ENCODE results near the gene KLHDC7B. TPM values are rescaled to one million over a fixed set of nuclear protein-coding genes. Genes with fewer than 3 reads are reported as not detected.

Gene KLHDC7B
- total and polyA plus RNA-seq, 10 of the 15 experiments (the other 5 are each of a cell fraction or from before 2014, with no cell fraction given) = 0.05 to 2.2 (median 0.93) TPM; not detected in 2

- 0 out of 2 replicates have a peak, but pooled peaks have one; percentile 14 for TF ChIP-seq TCF3 (IDR thresholded peaks at IDR 0.05; ENCODE audit: borderline replicate concordance, insufficient read depth, low read depth, low read length)
- peak; percentile 69; the same call in 1 of the 2 replicates for TF ChIP-seq LARP7 (IDR thresholded peaks at IDR 0.05)
- 0 out of 2 replicates have a peak, but pooled peaks have one; percentile 17 for TF ChIP-seq MEF2A (IDR thresholded peaks at IDR 0.05; ENCODE audit: insufficient read depth, low read depth, low read length)
- peak; percentile 79; the same call in 1 of the 2 replicates for TF ChIP-seq POLR2AphosphoS2 (IDR thresholded peaks at IDR 0.05; ENCODE audit: low read depth, low read length)
- TF ChIP-seq GATAD2B (conservative IDR thresholded peaks at IDR 0.05; ENCODE audit: low read depth) = peak; percentile 39; the same call in 1 of the 2 replicates
- peak; percentile 40; the same call in 1 of the 2 replicates for TF ChIP-seq TBL1XR1 (IDR thresholded peaks at IDR 0.05; ENCODE audit: low read depth, low read length)
- TF ChIP-seq RAD21 (IDR thresholded peaks at IDR 0.05; ENCODE audit: insufficient read depth, low read depth, low read length) = peak; percentile 16; the same call in 1 of the 2 replicates
- TF ChIP-seq HCFC1 (IDR thresholded peaks at IDR 0.05; ENCODE audit: low read length) = peak; percentile 71
- peak in 1 of 2 experiments; percentile 85; a peak in 2 of 4 replicates for TF ChIP-seq SRF (IDR thresholded peaks at IDR 0.05; ENCODE audit: low read depth in 2 of 2, low read length in 2 of 2)
- peak; percentile 100 for TF ChIP-seq CREB1 (IDR thresholded peaks at IDR 0.05; ENCODE audit: low read depth)
- TF ChIP-seq POLR2A (IDR thresholded peaks at IDR 0.05; ENCODE audit: low read depth, low read length) = peak; percentile 98
- 0 out of 2 replicates have a peak, but pooled peaks have one; percentile 28 for TF ChIP-seq HDGF (IDR thresholded peaks at IDR 0.05)
- TF ChIP-seq MAX (IDR thresholded peaks at IDR 0.05; ENCODE audit: low read depth, low read length) = peak; percentile 47
- peak; percentile 67; the same call in 1 of the 2 replicates for TF ChIP-seq ATF3 (IDR thresholded peaks at IDR 0.05; ENCODE audit: borderline replicate concordance, extremely low read depth, low read depth, low read length)
- TF ChIP-seq PML (IDR thresholded peaks at IDR 0.05; ENCODE audit: low read length) = 0 out of 2 replicates have a peak, but pooled peaks have one; percentile 59
- peak; percentile 81; the same call in 1 of the 2 replicates for TF ChIP-seq GABPA (IDR thresholded peaks at IDR 0.05; ENCODE audit: low read depth)
- TF ChIP-seq PKNOX1 (IDR thresholded peaks at IDR 0.05) = peak; percentile 88
- peak; percentile 50 for TF ChIP-seq IKZF1 (conservative IDR thresholded peaks at IDR 0.05)
- TF ChIP-seq BRCA1 (IDR thresholded peaks at IDR 0.05; ENCODE audit: low read depth, low read length) = no peak
- TF ChIP-seq CEBPZ (IDR thresholded peaks at IDR 0.05; ENCODE audit: low read depth, low read length) = no peak
- peak; percentile 97 for TF ChIP-seq YY1 (IDR thresholded peaks at IDR 0.05; ENCODE audit: low read depth, low read length)
- no peak for TF ChIP-seq TCF7 (IDR thresholded peaks at IDR 0.05; ENCODE audit: borderline replicate concordance)
- TF ChIP-seq ZZZ3 (IDR thresholded peaks at IDR 0.05; ENCODE audit: control insufficient read depth, insufficient read length, low read depth) = no peak
- no peak for TF ChIP-seq MYC (IDR thresholded peaks at IDR 0.05; ENCODE audit: insufficient read depth, insufficient read length, insufficient replicate concordance, low read length, severe bottlenecking)
Observed at GRCh38 chr22:50507991-50508884, 37.5 kb upstream of the KLHDC7B start, which contains the start of gene NCAPH2 (continued).

Measured in GM12878 (cell line).